ENCODE results near the gene PDZD4. TPM values are rescaled to one million over a fixed set of nuclear protein-coding genes. Genes with fewer than 3 reads are reported as not detected.

The PDZD4 gene
- total RNA-seq, 4 donors from 2014 or later: 0.65 to 1.3 (median 0.80) TPM

- TF ChIP-seq CTCF (IDR thresholded peaks at IDR 0.05; ENCODE audit: low read depth): no peak
These were observed 1.2 kb upstream of the PDZD4 start for GRCh38 chrX:153831429-153832150.

- TF ChIP-seq CTCF (IDR thresholded peaks at IDR 0.05; ENCODE audit: low read depth): no peak
These were observed 490 bp upstream of the PDZD4 start for GRCh38 chrX:153830640-153831428.

GRCh38 chrX:153829549-153829798, 870 bp downstream of the PDZD4 start:
- TF ChIP-seq CTCF (IDR thresholded peaks at IDR 0.05; ENCODE audit: low read depth): no peak

- TF ChIP-seq CTCF (IDR thresholded peaks at IDR 0.05; ENCODE audit: low read depth): no peak
These were observed 1.4 kb downstream of the PDZD4 start for GRCh38 chrX:153828723-153829548.

GRCh38 chrX:153828308-153828707, 2.0 kb downstream of the PDZD4 start:
- no peak for TF ChIP-seq CTCF (IDR thresholded peaks at IDR 0.05; ENCODE audit: low read depth)

- no peak for TF ChIP-seq CTCF (IDR thresholded peaks at IDR 0.05; ENCODE audit: low read depth)
These were observed 2.4 kb downstream of the PDZD4 start for GRCh38 chrX:153827903-153828302.

- no peak for TF ChIP-seq CTCF (IDR thresholded peaks at IDR 0.05; ENCODE audit: low read depth)
These were observed 3.3 kb downstream of the PDZD4 start for GRCh38 chrX:153827016-153827415.

Data from subcutaneous adipose tissue (tissue), 4 donors.